GM18508 (cell line): ENCODE data around the gene RAC2.
"Not testable (repeated sequence)": the region's sequence is repeated elsewhere in the genome, so short reads cannot be mapped to it uniquely, and the experiment has no call there.

Experiments used
- ATAC-seq: cut with Tn5 transposase; IDR thresholded peaks from one replicate; pipeline ENCODE4 v1.9.1; 2021; ENCODE audit warnings: moderate number of reproducible peaks; ENCODE audit not compliant: insufficient read depth, unreplicated experiment

RAC2 gene

DNA sequence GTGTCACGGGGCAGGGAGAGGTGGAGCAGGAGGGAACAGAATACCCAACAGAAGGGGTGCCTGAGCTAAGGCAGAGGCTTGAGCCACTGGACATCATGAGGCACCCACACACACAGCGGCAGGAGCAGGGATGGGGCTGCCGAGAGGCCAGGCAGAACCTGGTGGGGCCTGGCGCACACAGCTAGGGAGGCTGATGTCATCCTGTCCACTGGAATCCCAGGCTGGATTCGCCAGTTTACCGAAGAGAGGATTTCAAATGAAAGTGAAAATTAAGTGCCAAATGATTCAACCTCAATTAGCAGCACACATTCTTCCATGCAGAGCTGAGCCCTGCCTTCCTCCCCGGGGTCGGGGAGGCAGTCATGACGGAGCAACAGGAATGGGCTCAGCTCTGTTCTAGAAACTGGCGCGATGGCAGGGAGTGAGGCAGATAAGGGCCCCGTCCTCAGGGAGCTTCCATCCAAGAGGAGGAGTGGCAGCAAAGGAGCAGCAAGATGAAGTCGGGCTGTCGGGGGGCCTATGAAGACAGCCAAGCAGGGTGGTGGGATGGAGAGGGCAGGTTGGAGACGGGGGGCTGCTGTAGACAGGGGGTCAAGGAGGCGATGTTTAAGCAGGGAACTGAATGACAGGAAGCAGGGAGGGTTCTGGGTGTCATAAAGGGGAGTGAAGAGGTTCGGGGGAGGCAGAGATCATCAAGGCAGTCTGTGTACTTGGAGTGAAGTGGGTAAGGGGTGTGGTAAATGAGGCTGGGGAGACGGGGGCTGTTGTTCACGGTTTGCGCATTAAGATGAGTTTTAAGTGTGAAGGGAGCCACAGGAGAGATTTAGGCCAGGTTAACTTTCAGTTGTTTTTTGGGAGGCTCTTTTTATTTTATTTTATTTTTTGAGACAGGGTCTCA is 6.4 kb downstream of the RAC2 start:
- ATAC-seq = no peak

DNA sequence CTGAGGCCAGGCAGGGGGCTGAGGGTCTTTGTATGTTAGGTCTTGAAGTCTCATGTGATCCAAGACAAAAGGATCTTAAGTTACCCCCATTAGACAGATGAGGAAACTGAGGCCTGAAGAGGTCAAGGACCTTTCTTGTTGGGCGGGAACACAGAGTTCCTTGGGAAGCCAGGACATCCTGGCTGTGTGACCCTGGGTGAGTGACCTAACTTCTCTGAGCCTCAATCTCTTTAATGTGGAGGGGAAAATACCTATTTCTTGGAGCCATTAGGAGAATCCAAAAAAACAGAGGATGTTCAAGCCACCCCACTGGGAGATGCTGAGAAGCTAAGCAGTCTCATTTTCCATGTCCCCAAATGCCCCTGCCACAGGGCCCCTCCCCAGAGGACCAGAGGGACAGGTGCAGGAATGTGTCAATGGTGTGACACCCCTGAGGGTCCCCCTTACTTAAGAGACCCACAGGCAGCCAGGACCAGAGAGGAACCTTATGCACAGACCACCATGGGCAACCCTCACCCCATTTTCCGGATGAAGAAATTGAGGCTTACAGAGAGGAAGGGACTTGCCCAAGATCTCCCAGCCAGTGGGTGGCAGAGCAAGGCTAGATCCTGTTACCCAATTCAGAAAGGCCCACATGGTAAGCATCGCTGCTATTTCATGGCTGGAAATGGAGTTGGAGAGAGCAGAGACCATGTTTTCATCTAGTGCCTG is 8.0 kb downstream of the RAC2 start:
- no peak for ATAC-seq

GRCh38 chr22:37234736-37235711 is 9.0 kb downstream of the RAC2 start:
- ATAC-seq = no peak

- no peak for ATAC-seq
Observed at GRCh38 chr22:37233751-37234631, 10.1 kb downstream of the RAC2 start.

DNA sequence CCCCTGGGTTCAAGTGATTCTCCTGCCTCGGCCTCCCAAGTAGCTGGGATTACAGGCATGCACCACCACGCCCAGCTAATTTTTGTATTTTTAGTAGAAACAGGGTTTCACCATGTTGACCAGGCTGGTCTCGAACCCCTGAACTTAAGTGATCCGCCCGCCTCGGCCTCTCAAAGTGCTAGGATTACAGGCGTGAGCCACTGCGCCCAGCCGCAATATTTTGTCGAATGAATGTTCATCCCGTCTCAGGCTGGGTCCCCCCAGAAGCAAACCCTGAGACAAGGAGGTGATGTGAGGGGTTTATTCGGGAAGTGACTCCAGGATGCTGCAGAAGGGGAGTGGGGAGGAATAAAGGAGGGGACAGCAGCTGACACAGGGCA is 10.7 kb downstream of the RAC2 start:
- not testable (repeated sequence) for ATAC-seq

DNA sequence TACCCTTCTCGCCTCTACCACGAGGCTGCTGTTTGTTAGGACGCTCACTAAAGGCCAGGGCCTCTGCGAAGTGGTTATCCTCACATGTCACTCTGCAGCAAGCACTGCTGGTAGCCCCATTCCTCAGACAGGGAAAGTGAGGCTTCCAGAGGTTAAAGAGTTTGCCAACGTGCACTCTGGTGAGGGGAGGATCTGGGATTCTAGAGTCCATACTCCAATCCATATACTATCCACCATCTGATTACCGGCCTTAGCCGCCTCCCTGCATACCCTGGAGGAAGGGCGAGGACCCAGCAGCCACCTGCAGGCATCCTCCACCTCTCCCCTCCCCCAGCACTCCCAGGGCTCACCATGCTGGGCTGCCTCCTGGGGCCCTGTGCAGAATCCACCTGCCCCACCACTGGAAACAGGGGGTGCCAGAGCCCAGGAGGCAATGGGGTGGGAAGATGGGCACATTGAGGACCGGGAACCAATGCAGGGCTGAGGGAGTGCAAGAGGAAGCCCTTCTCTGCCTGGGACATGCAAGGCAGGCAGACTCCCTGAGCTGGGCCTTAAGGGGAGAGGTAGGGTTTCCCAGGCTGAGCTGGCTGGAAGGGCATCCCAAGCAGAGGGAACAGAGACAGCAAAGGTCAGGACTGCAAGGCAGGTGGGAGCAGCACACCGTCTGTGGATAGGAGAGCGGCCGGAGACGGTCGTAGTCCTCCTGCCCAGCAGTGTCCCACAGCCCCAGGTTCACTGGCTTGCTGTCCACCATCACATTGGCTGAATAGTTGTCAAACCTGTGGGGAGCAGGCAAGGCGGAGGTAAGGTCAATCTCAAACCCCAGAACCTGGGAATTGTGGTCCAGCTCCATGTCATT is 11.7 kb downstream of the RAC2 start:
- ATAC-seq = no peak

- no peak for ATAC-seq
Observed at GRCh38 chr22:37231406-37232139, 12.5 kb downstream of the RAC2 start.

DNA sequence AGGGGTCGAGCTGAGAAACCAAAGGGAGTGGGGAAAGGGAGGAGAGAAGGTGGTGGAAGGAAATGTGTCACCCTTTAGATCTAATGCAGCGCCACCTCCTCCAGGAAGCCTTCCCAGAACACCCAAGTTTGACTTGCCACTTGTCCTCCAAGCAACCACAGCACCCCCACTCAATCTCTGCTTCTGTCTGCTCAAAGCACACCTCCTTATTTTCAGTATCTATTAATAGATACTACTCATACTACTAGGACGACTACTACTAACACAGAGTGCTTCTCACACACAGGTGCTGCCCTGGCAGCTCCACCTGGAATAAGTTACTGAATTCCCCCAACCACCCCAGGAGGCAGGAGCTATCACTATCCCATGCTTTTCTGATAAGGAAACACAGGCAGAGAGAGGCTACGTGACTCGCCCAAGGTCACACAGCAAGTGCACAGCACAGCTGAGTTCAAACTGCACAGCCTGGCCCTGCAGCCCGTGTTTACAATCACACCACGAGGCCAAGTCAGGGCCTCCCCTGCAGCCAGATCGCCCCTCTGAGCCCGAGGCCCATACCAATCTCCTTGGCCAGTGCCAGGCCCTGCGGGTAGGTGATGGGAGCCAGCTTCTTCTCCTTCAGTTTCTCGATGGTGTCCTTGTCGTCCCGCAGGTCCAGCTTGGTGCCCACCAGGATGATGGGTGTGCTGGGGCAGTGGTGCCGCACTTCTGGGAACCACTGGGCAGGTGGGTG is 13.2 kb downstream of the RAC2 start:
- no peak for ATAC-seq

- no peak for ATAC-seq
Observed at GRCh38 chr22:37229805-37230672, 14.0 kb downstream of the RAC2 start.

DNA sequence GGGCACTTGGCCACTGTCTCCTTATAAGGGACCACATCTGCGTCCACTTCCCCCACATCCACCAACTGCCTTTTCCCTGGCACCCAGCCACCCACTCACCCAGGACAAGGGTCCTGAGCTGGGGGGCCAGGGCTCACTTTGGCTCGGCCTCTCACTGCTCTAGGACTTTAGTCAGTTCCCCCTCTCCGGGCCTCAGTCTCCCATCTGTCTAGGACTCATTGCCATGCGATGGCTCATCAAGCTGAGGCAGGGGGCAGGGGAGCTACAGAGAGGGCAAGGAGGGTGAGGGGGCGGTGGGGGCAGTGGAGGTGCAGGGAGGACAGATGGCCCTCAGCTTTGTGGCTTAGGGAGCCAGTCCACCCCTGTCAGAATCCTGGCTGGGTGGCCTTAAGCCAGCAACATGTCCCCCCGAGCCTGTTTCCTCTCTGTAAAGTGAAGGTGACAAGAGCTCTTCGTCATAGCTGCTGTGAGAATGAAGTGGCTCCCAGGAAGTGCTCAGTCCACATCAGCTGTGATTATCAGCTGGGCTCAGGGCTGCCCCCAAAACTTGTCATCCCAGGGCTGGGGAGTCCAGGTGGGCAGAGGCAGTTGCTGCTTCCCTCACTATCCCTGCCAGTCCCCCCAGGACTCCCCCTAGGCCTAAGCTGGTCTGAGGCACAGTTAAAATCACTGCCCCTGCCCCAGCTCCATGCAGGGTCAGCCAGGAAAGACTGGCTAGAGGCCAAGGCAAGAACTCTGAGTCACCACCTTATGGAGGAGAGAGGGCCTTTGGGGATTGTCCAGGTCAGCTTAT is 14.9 kb downstream of the RAC2 start:
- ATAC-seq = no peak

DNA sequence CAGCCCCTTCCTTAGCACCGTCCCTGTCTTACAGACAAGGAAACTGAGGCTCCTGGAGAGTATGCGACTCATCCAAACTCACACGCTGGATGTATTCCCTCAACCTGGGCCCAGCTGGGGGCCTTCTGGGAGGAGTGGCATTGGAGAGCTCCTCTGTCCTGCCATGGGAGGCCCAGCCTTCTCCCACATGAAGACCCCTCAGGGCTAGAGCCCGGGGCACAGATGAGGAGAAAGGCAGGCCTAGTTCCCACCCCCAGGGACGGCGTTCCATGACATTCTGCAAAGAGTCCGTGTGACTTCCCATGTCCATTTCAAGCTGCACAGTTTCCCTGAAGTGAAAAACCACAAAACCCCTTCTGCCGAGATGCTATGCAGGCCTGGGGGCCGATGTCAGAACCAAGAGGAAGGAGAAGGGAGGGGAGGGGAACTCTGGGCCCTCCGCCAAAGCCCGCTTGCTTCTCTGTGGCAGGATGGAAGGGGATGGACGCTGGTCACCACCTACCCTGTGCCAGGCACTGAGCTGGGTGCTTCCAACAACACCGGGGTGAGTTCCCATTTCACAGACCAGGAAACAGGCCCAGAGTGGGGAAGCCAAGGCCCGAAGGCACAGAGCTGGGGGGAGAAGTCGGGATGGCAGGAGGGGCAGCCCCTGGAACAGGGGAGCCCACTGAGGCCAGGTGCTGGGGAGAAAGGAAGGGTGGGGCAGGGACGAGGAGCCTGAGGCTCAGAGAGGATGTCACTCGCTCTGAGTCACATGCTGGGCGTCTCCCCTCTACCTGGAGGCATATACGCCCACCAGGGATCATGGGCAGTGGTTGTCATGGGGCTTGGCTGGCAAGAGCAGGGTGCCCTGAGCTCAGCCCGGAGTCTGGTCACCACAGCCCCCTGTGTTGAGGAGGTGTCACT is 15.7 kb downstream of the RAC2 start:
- ATAC-seq = no peak

GRCh38 chr22:37226514-37226913 is 17.6 kb downstream of the RAC2 start:
- no peak for ATAC-seq

DNA sequence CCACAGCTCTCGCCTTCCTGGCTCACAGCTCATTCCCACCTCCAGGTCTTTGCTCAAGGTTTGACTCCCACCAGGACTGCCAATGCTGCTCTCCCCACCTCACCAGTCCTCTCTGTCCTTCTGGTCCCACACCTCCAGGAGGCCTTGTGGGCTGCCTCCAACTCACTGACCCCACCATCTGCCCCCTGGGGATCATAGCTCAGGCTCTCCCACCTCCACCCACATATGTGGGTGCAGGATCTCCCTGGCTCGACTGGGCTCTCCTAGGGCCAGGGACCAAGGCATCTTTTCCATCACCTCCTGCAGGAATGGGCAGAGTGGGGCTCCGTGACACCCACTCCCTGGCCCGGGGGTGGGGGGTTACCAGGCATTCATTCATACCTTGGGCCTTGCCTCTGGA is 18.0 kb downstream of the RAC2 start:
- ATAC-seq = no peak

- no peak for ATAC-seq
Observed at GRCh38 chr22:37225481-37225880, 18.6 kb downstream of the RAC2 start.
